Liver (tissue), 3 donors: Measurements from ENCODE around the gene RPS23.

Experiments used
- ATF3 ChIP-seq: IDR thresholded peaks from 2 replicates; pipeline ENCODE4 v1.6.1; 2016; ENCODE audit warnings: antibody characterized with exemption
- FOXA2 ChIP-seq: IDR thresholded peaks from 2 replicates; pipeline ENCODE4 v1.6.1; 2016; ENCODE audit warnings: antibody characterized with exemption
- YY1 ChIP-seq: IDR thresholded peaks from 2 replicates; pipeline ENCODE4 v1.6.1; 2016; ENCODE audit warnings: antibody characterized with exemption, mild to moderate bottlenecking
- TF ChIP-seq, protein P1 (sequence below): fragments of 150-350 bp; IDR thresholded peaks from 2 replicates; pipeline ENCODE4 v1.5.1; 2017; ENCODE audit warnings: improper control_type of control experiment, low read depth, low read length; ENCODE audit not compliant: missing input control
- TF ChIP-seq, protein P2 (sequence below): IDR thresholded peaks from 2 replicates; pipeline ENCODE4 v1.6.1; 2016; ENCODE audit warnings: antibody characterized with exemption
- donor health status: healthy.
- donor health status: healthy.

- TF ChIP-seq, protein P1, sequence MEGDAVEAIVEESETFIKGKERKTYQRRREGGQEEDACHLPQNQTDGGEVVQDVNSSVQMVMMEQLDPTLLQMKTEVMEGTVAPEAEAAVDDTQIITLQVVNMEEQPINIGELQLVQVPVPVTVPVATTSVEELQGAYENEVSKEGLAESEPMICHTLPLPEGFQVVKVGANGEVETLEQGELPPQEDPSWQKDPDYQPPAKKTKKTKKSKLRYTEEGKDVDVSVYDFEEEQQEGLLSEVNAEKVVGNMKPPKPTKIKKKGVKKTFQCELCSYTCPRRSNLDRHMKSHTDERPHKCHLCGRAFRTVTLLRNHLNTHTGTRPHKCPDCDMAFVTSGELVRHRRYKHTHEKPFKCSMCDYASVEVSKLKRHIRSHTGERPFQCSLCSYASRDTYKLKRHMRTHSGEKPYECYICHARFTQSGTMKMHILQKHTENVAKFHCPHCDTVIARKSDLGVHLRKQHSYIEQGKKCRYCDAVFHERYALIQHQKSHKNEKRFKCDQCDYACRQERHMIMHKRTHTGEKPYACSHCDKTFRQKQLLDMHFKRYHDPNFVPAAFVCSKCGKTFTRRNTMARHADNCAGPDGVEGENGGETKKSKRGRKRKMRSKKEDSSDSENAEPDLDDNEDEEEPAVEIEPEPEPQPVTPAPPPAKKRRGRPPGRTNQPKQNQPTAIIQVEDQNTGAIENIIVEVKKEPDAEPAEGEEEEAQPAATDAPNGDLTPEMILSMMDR = no peak
- no peak for TF ChIP-seq FOXA2
- TF ChIP-seq YY1 = no peak
- TF ChIP-seq, protein P2, sequence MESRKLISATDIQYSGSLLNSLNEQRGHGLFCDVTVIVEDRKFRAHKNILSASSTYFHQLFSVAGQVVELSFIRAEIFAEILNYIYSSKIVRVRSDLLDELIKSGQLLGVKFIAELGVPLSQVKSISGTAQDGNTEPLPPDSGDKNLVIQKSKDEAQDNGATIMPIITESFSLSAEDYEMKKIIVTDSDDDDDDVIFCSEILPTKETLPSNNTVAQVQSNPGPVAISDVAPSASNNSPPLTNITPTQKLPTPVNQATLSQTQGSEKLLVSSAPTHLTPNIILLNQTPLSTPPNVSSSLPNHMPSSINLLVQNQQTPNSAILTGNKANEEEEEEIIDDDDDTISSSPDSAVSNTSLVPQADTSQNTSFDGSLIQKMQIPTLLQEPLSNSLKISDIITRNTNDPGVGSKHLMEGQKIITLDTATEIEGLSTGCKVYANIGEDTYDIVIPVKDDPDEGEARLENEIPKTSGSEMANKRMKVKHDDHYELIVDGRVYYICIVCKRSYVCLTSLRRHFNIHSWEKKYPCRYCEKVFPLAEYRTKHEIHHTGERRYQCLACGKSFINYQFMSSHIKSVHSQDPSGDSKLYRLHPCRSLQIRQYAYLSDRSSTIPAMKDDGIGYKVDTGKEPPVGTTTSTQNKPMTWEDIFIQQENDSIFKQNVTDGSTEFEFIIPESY = no peak
- no peak for TF ChIP-seq ATF3
Observed at GRCh38 chr5:82234885-82235284, 43.3 kb downstream of the RPS23 start.
